Measurements from ENCODE around the gene MT1B. TPM values are rescaled to one million over a fixed set of nuclear protein-coding genes. Genes with fewer than 3 reads are reported as not detected.

MT1B gene
- total and polyA plus RNA-seq, 2 donors, result 4.7 TPM; not detected in 1

GRCh38 chr16:56625140-56625942, 26.3 kb upstream of the MT1B start, which contains the start of gene MT1E:
MT1E (plus strand) TSS chr16:56625781; CDS start chr16:56625852, 71 bp downstream.
- WGBS, result 4% methylated on average over 62 of the region's 62 CpGs
- no peak within 1 kb of the TSS for H3K27ac ChIP-seq (ENCODE audit: low read depth in 1 of 2, low read length in 1 of 2)
- H3K9me3 ChIP-seq (ENCODE audit: control insufficient read depth in 2 of 2, insufficient read depth in 1 of 2, low read length in 1 of 2), result no peaks in the 10 kb centered on the region
- H3K4me3 ChIP-seq (ENCODE audit: low read length in 2 of 2), result peak within 1 kb of the TSS in 1 of 2 donors; percentile 33
- peaks cover 39 to 82% of the 10 kb centered on the region in 2 donors for H3K27me3 ChIP-seq (ENCODE audit: control insufficient read depth in 2 of 2, insufficient read depth in 1 of 2, low read length in 1 of 2)
- no peak for DNase-seq (ENCODE audit: low read depth in 6 of 9, low spot score in 9 of 9)
- no peaks in the 10 kb centered on the region for H3K36me3 ChIP-seq (ENCODE audit: control insufficient read depth in 2 of 2, insufficient read depth in 2 of 2, low read length in 1 of 2)
- peaks cover 0 to 5% of the 10 kb centered on the region in 2 donors for H3K4me1 ChIP-seq (ENCODE audit: control insufficient read depth in 2 of 2, insufficient read depth in 2 of 2, low read length in 2 of 2)

- no peaks in the 10 kb centered on the region for H3K36me3 ChIP-seq (ENCODE audit: control insufficient read depth in 2 of 2, insufficient read depth in 2 of 2, low read length in 1 of 2)
- no peaks in the 10 kb centered on the region for H3K9me3 ChIP-seq (ENCODE audit: control insufficient read depth in 2 of 2, insufficient read depth in 1 of 2, low read length in 1 of 2)
- peaks cover 0 to 5% of the 10 kb centered on the region in 2 donors for H3K4me1 ChIP-seq (ENCODE audit: control insufficient read depth in 2 of 2, insufficient read depth in 2 of 2, low read length in 2 of 2)
- H3K27ac ChIP-seq (ENCODE audit: low read depth in 1 of 2, low read length in 1 of 2), result no peak overlapping the region
- DNase-seq (ENCODE audit: low read depth in 6 of 9, low spot score in 9 of 9), result no peak
- 16% methylated on average over 16 of the region's 16 CpGs for WGBS
- no peak overlapping the region for H3K4me3 ChIP-seq (ENCODE audit: low read length in 2 of 2)
- H3K27me3 ChIP-seq (ENCODE audit: control insufficient read depth in 2 of 2, insufficient read depth in 1 of 2, low read length in 1 of 2), result peaks cover 46 to 88% of the 10 kb centered on the region in 2 donors
Measured at GRCh38 chr16:56625943-56626654, 25.6 kb upstream of the MT1B start.

- WGBS, result 53% methylated on average over 7 of the region's 7 CpGs
- DNase-seq (ENCODE audit: low read depth in 6 of 9, low spot score in 9 of 9), result no peak
- no peak overlapping the region for H3K4me3 ChIP-seq (ENCODE audit: low read length in 2 of 2)
- H3K27me3 ChIP-seq (ENCODE audit: control insufficient read depth in 2 of 2, insufficient read depth in 1 of 2, low read length in 1 of 2), result peaks cover 52 to 90% of the 10 kb centered on the region in 2 donors
- no peak overlapping the region for H3K27ac ChIP-seq (ENCODE audit: low read depth in 1 of 2, low read length in 1 of 2)
- peaks cover 0 to 5% of the 10 kb centered on the region in 2 donors for H3K4me1 ChIP-seq (ENCODE audit: control insufficient read depth in 2 of 2, insufficient read depth in 2 of 2, low read length in 2 of 2)
- H3K36me3 ChIP-seq (ENCODE audit: control insufficient read depth in 2 of 2, insufficient read depth in 2 of 2, low read length in 1 of 2), result no peaks in the 10 kb centered on the region
- H3K9me3 ChIP-seq (ENCODE audit: control insufficient read depth in 2 of 2, insufficient read depth in 1 of 2, low read length in 1 of 2), result no peaks in the 10 kb centered on the region
Measured at GRCh38 chr16:56626685-56627084, 25.0 kb upstream of the MT1B start.

DNA sequence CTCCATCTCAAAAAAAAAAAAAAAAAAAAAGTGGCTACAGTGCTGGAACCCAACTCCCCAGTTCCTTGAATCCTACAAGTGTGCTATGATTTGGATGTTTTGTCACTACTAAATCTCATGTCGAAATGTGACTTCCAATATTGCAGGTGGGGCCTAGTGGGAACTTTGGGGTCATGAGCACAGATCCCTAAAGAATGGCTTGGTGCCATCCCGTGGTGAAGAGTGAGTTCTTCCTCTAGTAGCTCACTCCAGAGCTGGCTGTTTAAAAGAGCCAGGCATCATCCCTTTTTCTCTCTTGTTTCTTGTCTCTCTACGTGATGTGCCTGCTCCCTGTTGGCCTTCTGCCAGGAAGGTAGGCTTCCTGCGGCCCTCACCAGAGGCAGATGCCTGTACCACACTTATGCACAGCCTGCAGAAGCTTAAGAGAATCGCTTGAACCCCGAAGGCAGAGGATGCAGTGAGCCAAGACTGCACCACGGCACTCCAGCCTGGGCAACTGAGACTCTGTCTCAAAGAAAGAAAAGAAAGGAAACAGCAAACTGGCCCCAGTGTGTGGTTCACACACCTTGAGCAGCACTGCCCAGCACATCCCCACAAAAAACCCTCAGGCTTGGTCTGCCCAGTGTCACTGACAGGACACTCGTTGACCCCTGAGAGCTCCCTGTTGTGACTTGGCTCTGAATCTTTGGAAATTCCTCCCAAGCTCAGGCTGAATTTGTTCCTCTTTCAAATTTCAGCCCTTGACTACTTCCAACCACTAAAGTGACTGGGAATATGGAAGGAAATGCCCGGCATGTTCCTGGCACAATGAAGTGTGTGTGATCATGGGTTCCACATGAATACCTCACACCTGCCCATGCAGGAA, 23.0 kb upstream of the MT1B start:
- Histone ChIP-seq H3K4me3 (ENCODE audit: low read length in 2 of 2) (no peak overlapping the region), H3K27ac (ENCODE audit: low read depth in 1 of 2, low read length in 1 of 2) (no peak overlapping the region), H3K9me3 (ENCODE audit: control insufficient read depth in 2 of 2, insufficient read depth in 1 of 2, low read length in 1 of 2) (no peaks in the 10 kb centered on the region), H3K4me1 (ENCODE audit: control insufficient read depth in 2 of 2, insufficient read depth in 2 of 2, low read length in 2 of 2) (peaks cover 0 to 5% of the 10 kb centered on the region in 2 donors), H3K36me3 (ENCODE audit: control insufficient read depth in 2 of 2, insufficient read depth in 2 of 2, low read length in 1 of 2) (no peaks in the 10 kb centered on the region), H3K27me3 (ENCODE audit: control insufficient read depth in 2 of 2, insufficient read depth in 1 of 2, low read length in 1 of 2) (peaks cover 65 to 95% of the 10 kb centered on the region in 2 donors)
- DNase-seq (ENCODE audit: low read depth in 6 of 9, low spot score in 9 of 9), result no peak
- WGBS, result 75% methylated on average over 9 of the region's 9 CpGs

GRCh38 chr16:56629531-56629930, 22.2 kb upstream of the MT1B start:
- DNase-seq (ENCODE audit: low read depth in 6 of 9, low spot score in 9 of 9), result no peak
- H3K4me3 ChIP-seq (ENCODE audit: low read length in 2 of 2), result no peak overlapping the region
- no peak overlapping the region for H3K27ac ChIP-seq (ENCODE audit: low read depth in 1 of 2, low read length in 1 of 2)
- H3K4me1 ChIP-seq (ENCODE audit: control insufficient read depth in 2 of 2, insufficient read depth in 2 of 2, low read length in 2 of 2), result peaks cover 0 to 5% of the 10 kb centered on the region in 2 donors
- no peaks in the 10 kb centered on the region for H3K36me3 ChIP-seq (ENCODE audit: control insufficient read depth in 2 of 2, insufficient read depth in 2 of 2, low read length in 1 of 2)
- 96% methylated on average over 3 of the region's 3 CpGs for WGBS
- no peaks in the 10 kb centered on the region for H3K9me3 ChIP-seq (ENCODE audit: control insufficient read depth in 2 of 2, insufficient read depth in 1 of 2, low read length in 1 of 2)
- peaks cover 72 to 97% of the 10 kb centered on the region in 2 donors for H3K27me3 ChIP-seq (ENCODE audit: control insufficient read depth in 2 of 2, insufficient read depth in 1 of 2, low read length in 1 of 2)

DNA sequence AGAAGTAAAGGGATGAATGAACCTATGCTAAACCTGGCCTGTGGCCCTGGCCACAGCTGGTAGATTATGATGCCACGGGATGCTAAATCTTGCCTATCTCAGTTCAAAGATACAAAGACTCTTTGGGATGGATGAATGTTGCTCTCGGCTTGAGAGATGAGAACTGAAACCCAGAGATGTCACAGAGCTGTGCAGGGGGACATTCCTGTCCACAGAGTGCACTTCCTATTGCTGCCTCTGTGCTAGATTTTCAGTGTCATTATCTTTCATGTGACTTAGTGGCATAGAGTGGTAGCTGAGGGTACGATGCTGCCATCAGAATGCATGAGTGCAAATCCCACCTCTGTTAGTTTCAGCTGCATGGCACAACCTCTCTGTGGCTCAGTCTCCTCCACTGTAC, 21.6 kb upstream of the MT1B start:
- Histone ChIP-seq H3K9me3 (ENCODE audit: control insufficient read depth in 2 of 2, insufficient read depth in 1 of 2, low read length in 1 of 2) (no peaks in the 10 kb centered on the region), H3K27me3 (ENCODE audit: control insufficient read depth in 2 of 2, insufficient read depth in 1 of 2, low read length in 1 of 2) (peaks cover 69 to 97% of the 10 kb centered on the region in 2 donors), H3K36me3 (ENCODE audit: control insufficient read depth in 2 of 2, insufficient read depth in 2 of 2, low read length in 1 of 2) (no peaks in the 10 kb centered on the region), H3K27ac (ENCODE audit: low read depth in 1 of 2, low read length in 1 of 2) (no peak overlapping the region), H3K4me1 (ENCODE audit: control insufficient read depth in 2 of 2, insufficient read depth in 2 of 2, low read length in 2 of 2) (peaks cover 0 to 6% of the 10 kb centered on the region in 2 donors), H3K4me3 (ENCODE audit: low read length in 2 of 2) (no peak overlapping the region)
- 88% methylated on average over 3 of the region's 3 CpGs for WGBS
- DNase-seq (ENCODE audit: low read depth in 6 of 9, low spot score in 9 of 9), result no peak

DNA sequence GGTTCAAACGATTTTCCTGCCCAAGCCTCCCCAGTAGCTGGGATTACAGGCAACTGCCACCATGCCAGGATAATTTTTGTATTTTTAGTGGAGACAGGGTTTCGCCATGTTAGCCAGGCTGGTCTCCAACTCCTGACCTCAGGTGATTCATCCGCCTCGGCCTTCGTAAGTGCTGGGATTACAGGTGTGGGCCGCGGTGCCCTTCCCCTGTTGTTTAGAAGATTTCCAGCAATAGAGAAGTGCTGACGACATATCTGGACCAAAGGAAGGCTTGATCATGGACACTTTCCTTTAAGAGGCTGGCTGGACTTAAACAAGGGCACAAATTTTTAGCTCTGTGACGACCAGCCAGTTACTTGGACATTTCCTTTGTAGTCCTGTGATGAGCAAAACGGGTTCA, 20.5 kb upstream of the MT1B start:
- H3K27ac ChIP-seq (ENCODE audit: low read depth in 1 of 2, low read length in 1 of 2), result no peak overlapping the region
- DNase-seq (ENCODE audit: low read depth in 6 of 9, low spot score in 9 of 9), result no peak
- peaks cover 3 to 4% of the 10 kb centered on the region in 2 donors for H3K4me1 ChIP-seq (ENCODE audit: control insufficient read depth in 2 of 2, insufficient read depth in 2 of 2, low read length in 2 of 2)
- H3K4me3 ChIP-seq (ENCODE audit: low read length in 2 of 2), result no peak overlapping the region
- no peaks in the 10 kb centered on the region for H3K9me3 ChIP-seq (ENCODE audit: control insufficient read depth in 2 of 2, insufficient read depth in 1 of 2, low read length in 1 of 2)
- H3K27me3 ChIP-seq (ENCODE audit: control insufficient read depth in 2 of 2, insufficient read depth in 1 of 2, low read length in 1 of 2), result peaks cover 67 to 97% of the 10 kb centered on the region in 2 donors
- WGBS, result 80% methylated on average over 10 of the region's 10 CpGs
- H3K36me3 ChIP-seq (ENCODE audit: control insufficient read depth in 2 of 2, insufficient read depth in 2 of 2, low read length in 1 of 2), result no peaks in the 10 kb centered on the region

- peaks cover 67 to 97% of the 10 kb centered on the region in 2 donors for H3K27me3 ChIP-seq (ENCODE audit: control insufficient read depth in 2 of 2, insufficient read depth in 1 of 2, low read length in 1 of 2)
- H3K27ac ChIP-seq (ENCODE audit: low read depth in 1 of 2, low read length in 1 of 2), result no peak overlapping the region
- no peak for DNase-seq (ENCODE audit: low read depth in 6 of 9, low spot score in 9 of 9)
- WGBS, result 20% methylated on average over 14 of the region's 14 CpGs
- peaks cover 3 to 9% of the 10 kb centered on the region in 2 donors for H3K4me1 ChIP-seq (ENCODE audit: control insufficient read depth in 2 of 2, insufficient read depth in 2 of 2, low read length in 2 of 2)
- H3K9me3 ChIP-seq (ENCODE audit: control insufficient read depth in 2 of 2, insufficient read depth in 1 of 2, low read length in 1 of 2), result no peaks in the 10 kb centered on the region
- H3K4me3 ChIP-seq (ENCODE audit: low read length in 2 of 2), result no peak overlapping the region
- no peaks in the 10 kb centered on the region for H3K36me3 ChIP-seq (ENCODE audit: control insufficient read depth in 2 of 2, insufficient read depth in 2 of 2, low read length in 1 of 2)
Measured at GRCh38 chr16:56631832-56632155, 19.9 kb upstream of the MT1B start.

Data from thymus (tissue), 11 donors.